Activated CD4-positive, alpha-beta T cell treated with anti-CD3 and anti-CD28 coated beads, Interleukin-2, amount 10 ng/mL, durations not matched to agents 7 days and 5 days (primary cell): ENCODE data around the gene INPP1. TPM values are rescaled to one million over a fixed set of nuclear protein-coding genes. Genes with fewer than 3 reads are reported as not detected.

Source experiments
- CTCF ChIA-PET: fragments of 350-600 bp; sonication (Branson Sonifier 250); formaldehyde crosslinking; loops from one replicate; lab custom pipeline; 2021; ENCODE audit warnings: antibody characterized with exemption; lab: Charles Lee
- POLR2A ChIA-PET: fragments of 350-600 bp; sonication (Branson Sonifier 250); formaldehyde crosslinking; loops from one replicate; lab custom pipeline; 2021; ENCODE audit warnings: antibody characterized with exemption; lab: Charles Lee
- DNase-seq: peaks from one replicate; pipeline ENCODE4 v3.0.0-alpha.2; 2020
- H3K27ac Mint-ChIP-seq: one replicate; pipeline ENCODE4 v1.8.0; 2021; ENCODE audit warnings: mild to moderate bottlenecking, moderate library complexity, mixed read lengths
- H3K27me3 Mint-ChIP-seq: one replicate; pipeline ENCODE4 v1.8.0; 2021; ENCODE audit warnings: mixed read lengths
- H3K36me3 Mint-ChIP-seq: one replicate; pipeline ENCODE4 v1.8.0; 2021; ENCODE audit warnings: low read depth, mixed read lengths
- H3K4me1 Mint-ChIP-seq: one replicate; pipeline ENCODE4 v1.8.0; 2021; ENCODE audit warnings: mixed read lengths
- H3K4me3 Mint-ChIP-seq: one replicate; pipeline ENCODE4 v1.8.0; 2021; ENCODE audit warnings: mild to moderate bottlenecking, moderate library complexity, mixed read lengths
- H3K9me3 Mint-ChIP-seq: one replicate; pipeline ENCODE4 v1.8.0; 2021; ENCODE audit warnings: mixed read lengths
- total RNA-seq, 2 experiments: library from RNA; stranded (reverse); gene quantifications; one replicate each; pipeline ENCODE4 v1.2.3, GENCODE V29; 2021

INPP1 gene
- total RNA-seq, 2 experiments from 2014 or later, result 6.7 to 6.9 TPM

DNA sequence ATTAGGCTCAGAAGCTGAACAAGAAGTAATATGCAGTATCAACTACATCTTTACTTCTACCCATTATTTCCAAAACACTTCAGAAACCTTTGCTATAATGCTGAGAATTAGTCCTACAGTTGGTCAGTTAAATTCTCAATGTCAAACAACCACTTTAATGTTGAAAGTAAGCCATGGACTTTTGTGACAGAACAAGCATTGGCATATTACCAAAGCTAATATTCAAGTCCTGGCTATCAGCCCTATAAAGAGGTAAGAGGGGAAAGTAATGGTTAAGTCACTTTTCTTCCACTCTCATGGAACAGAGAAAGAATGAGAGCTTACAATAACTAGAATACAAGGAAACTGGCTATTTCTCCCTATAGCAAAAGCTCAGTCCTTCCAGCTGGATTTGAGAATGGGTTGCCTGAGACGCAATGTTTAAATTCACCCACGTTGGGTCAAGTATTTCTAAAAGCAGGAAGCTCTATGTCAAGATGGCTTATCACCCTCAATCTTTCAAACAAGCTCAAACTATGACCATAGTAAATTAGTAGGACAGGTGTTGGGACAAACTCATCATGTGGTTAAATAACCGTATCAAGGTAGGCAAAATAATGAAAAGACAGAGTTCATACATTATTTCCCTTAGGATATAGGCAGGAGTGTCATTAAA is 33.3 kb downstream of the INPP1 start:
- Mint-ChIP-seq H3K27ac (no peak overlapping the region), H3K36me3 (no peaks in the 10 kb centered on the region), H3K4me1 (no peaks in the 10 kb centered on the region), H3K4me3 (no peak overlapping the region), H3K27me3 (no peaks in the 10 kb centered on the region), H3K9me3 (no peaks in the 10 kb centered on the region)
- POLR2A ChIA-PET, result no interaction called here
- CTCF ChIA-PET, result interaction anchor here (0.6 to 1.3 kb wide), 3 partner anchors 31 to 530 kb away, joined by 3 read pairs; no protein-coding TSS in a partner anchor
- DNase-seq, result no peak

- Mint-ChIP-seq H3K4me3 (no peak overlapping the region), H3K27me3 (no peaks in the 10 kb centered on the region), H3K9me3 (no peaks in the 10 kb centered on the region), H3K27ac (no peak overlapping the region), H3K36me3 (no peaks in the 10 kb centered on the region), H3K4me1 (no peaks in the 10 kb centered on the region)
- DNase-seq, result no peak
- ChIA-PET POLR2A (no interaction called here), CTCF (no interaction called here)
Measured at GRCh38 chr2:190378880-190379237, 35.5 kb downstream of the INPP1 start.

DNA sequence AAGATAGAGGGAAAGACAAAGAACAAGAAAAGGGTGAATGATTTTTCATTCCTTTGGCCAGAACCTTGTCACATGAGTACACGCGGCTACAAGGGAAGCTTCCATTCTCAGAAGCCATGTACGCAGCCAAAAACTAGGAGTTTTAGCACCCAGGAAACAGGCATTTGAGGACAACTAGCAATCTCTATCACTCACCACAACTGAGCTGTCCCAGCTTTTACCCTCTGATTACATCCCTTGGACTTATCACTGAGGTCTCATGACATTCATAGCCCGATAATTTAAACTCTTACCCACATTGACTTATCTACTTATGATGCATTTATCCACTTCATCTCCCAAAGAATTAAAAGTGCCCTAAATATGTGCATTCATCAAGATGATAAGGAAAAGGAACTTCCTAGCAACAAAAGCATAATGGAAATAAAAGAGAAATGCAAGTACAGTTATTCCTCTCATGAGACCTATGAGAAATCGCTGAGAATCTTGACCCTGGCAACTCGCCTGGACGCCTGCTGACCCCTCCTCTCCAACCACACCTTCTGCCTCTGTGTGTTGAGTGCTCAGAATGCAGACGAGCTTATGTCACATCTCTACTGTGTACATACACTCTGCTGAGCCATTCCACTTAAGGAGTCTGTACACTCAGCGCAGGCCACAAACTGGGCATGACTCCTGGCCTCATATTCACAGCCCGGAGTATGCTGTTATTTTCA is 36.0 kb downstream of the INPP1 start:
- no peaks in the 10 kb centered on the region for H3K27me3 Mint-ChIP-seq
- POLR2A ChIA-PET, result no interaction called here
- DNase-seq, result no peak

DNA sequence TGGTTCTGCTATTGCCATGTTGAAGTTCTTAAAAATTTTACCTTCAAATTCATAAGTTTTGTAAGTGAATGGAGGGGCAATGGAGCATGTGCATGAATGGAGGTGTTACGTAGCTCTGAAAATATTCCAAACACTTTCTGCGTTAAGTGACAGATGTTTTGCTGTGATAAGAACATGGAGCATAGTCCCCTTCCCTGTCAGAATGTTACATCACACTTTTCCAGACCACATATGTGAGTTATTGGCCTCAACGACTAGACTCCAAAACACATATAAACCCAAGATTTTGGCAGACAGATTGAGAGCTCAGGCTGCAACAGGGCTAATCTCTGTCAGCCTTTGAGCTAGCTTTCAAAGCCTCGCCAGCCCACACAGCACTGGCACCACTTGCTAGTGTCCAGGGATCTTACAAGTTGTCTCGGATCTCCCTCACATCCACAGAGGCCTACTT is 37.6 kb downstream of the INPP1 start:
- CTCF ChIA-PET, result no interaction called here
- Mint-ChIP-seq H3K27ac (no peak overlapping the region), H3K9me3 (no peaks in the 10 kb centered on the region)

More for the DNA sequence above, 36.0 kb downstream of the INPP1 start:
- Mint-ChIP-seq H3K9me3 (no peaks in the 10 kb centered on the region), H3K36me3 (no peaks in the 10 kb centered on the region), H3K4me1 (no peaks in the 10 kb centered on the region), H3K27ac (no peak overlapping the region), H3K4me3 (no peak overlapping the region)
- CTCF ChIA-PET, result no interaction called here

DNA sequence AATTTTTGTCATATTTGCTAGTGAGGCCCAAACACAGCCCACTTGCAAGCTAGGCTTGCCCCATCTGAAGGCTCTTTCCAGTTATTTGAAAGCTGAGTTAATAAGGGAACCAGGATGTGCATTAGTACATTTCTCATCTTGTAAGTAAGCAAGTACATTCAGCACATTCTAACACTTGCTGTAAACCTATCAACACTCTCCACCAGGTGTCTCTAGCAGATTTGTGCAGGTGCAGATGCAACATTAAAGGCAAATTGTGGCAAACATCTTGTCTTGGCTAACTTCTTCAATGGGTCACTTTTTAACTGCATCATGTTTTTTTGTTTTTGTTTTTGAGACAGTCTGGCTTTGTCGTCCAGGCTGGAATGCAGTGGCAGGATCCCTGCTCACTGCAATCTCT is 39.5 kb downstream of the INPP1 start:
- H3K9me3 Mint-ChIP-seq, result peaks cover 2% of the 10 kb centered on the region
- peak; percentile 61 for DNase-seq
- H3K27me3 Mint-ChIP-seq, result no peaks in the 10 kb centered on the region
- H3K4me3 Mint-ChIP-seq, result no peak overlapping the region
- H3K27ac Mint-ChIP-seq, result no peak overlapping the region
- no peaks in the 10 kb centered on the region for H3K4me1 Mint-ChIP-seq
- no peaks in the 10 kb centered on the region for H3K36me3 Mint-ChIP-seq
- ChIA-PET POLR2A (no interaction called here), CTCF (interaction anchor here (0.6 to 1.0 kb wide), 2 partner anchors 279 to 298 kb away, joined by 3 to 5 read pairs; no protein-coding TSS in a partner anchor)

More for the DNA sequence above, 37.6 kb downstream of the INPP1 start:
- H3K4me3 Mint-ChIP-seq, result no peak overlapping the region
- H3K36me3 Mint-ChIP-seq, result no peaks in the 10 kb centered on the region
- POLR2A ChIA-PET, result no interaction called here
- no peak for DNase-seq
- no peaks in the 10 kb centered on the region for H3K4me1 Mint-ChIP-seq
- no peaks in the 10 kb centered on the region for H3K27me3 Mint-ChIP-seq

GRCh38 chr2:190387422-190387821 is 44.0 kb downstream of the INPP1 start:
- CTCF ChIA-PET, result no interaction called here
- H3K27ac Mint-ChIP-seq, result no peak overlapping the region
- H3K36me3 Mint-ChIP-seq, result no peaks in the 10 kb centered on the region
- peaks cover 15% of the 10 kb centered on the region for H3K27me3 Mint-ChIP-seq
- POLR2A ChIA-PET, result no interaction called here
- peaks cover 4% of the 10 kb centered on the region for H3K9me3 Mint-ChIP-seq
- DNase-seq, result no peak
- H3K4me3 Mint-ChIP-seq, result no peak overlapping the region
- no peaks in the 10 kb centered on the region for H3K4me1 Mint-ChIP-seq

GRCh38 chr2:190396271-190396670 is 52.9 kb downstream of the INPP1 start:
- CTCF ChIA-PET, result interaction anchor here (1.1 to 1.4 kb wide), 2 partner anchors 35 to 307 kb away, joined by 3 read pairs; no protein-coding TSS in a partner anchor

GRCh38 chr2:190402986-190403603 is 59.7 kb downstream of the INPP1 start:
- no peaks in the 10 kb centered on the region for H3K36me3 Mint-ChIP-seq
- no peaks in the 10 kb centered on the region for H3K4me1 Mint-ChIP-seq
- H3K27ac Mint-ChIP-seq, result no peak overlapping the region
- no peak for DNase-seq
- ChIA-PET CTCF (interaction anchor here (0.9 kb wide), 1 partner anchor 277 kb away, joined by 3 read pairs; no protein-coding TSS in a partner anchor), POLR2A (no interaction called here)
- H3K4me3 Mint-ChIP-seq, result no peak overlapping the region
- no peaks in the 10 kb centered on the region for H3K27me3 Mint-ChIP-seq
- H3K9me3 Mint-ChIP-seq, result no peaks in the 10 kb centered on the region

More at GRCh38 chr2:190396271-190396670, 52.9 kb downstream of the INPP1 start:
- H3K27me3 Mint-ChIP-seq, result peaks cover 16% of the 10 kb centered on the region
- no peak overlapping the region for H3K4me3 Mint-ChIP-seq
- H3K9me3 Mint-ChIP-seq, result no peaks in the 10 kb centered on the region
- H3K27ac Mint-ChIP-seq, result no peak overlapping the region
- H3K4me1 Mint-ChIP-seq, result no peaks in the 10 kb centered on the region
- no peak for DNase-seq
- POLR2A ChIA-PET, result no interaction called here
- H3K36me3 Mint-ChIP-seq, result no peaks in the 10 kb centered on the region

DNA sequence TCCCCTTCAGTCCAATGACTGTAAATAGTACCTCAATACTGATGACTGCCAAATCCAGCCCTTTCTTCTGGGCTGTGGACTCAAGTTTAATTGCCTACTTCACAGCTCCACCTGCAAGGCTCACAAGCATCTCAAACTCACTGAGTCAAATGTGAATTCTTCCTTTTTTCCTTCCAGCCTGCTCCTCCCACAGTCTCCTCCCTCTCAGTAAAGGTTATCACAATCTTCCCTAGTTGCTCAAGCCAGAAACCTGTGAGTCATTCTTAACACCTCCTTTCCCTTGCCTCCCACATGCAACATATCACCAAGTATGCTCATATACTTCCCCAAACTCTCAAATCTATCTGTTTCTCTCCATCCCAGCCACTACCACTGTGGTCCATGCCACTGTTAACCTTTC is 61.1 kb downstream of the INPP1 start:
- ChIA-PET CTCF (no interaction called here), POLR2A (no interaction called here)
- no peak overlapping the region for H3K27ac Mint-ChIP-seq
- no peaks in the 10 kb centered on the region for H3K9me3 Mint-ChIP-seq
- H3K4me3 Mint-ChIP-seq, result no peak overlapping the region
- DNase-seq, result no peak
- H3K4me1 Mint-ChIP-seq, result peaks cover 5% of the 10 kb centered on the region
- no peaks in the 10 kb centered on the region for H3K36me3 Mint-ChIP-seq
- no peaks in the 10 kb centered on the region for H3K27me3 Mint-ChIP-seq

DNA sequence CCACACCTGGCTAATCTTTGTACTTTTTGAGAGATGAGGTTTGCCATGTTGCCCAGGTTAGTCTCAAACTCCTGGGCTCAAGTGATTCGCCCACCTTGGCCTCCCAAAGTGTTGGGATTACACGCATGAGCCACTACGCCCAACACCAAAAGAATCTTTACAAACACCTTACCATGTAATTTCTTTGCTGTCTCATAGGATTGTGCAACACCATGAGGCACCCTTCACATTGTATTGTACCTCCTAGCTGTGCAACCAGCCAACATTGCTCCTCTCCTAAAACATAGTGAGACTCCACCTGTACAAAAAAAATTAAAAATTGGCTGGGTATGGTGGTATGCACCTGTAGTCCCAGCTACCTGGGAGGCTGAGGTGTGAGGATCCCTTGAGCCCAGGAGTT is 61.7 kb downstream of the INPP1 start:
- no peaks in the 10 kb centered on the region for H3K27me3 Mint-ChIP-seq
- H3K4me1 Mint-ChIP-seq, result peaks cover 11% of the 10 kb centered on the region
- DNase-seq, result no peak
- CTCF ChIA-PET, result no interaction called here
- POLR2A ChIA-PET, result no interaction called here
- H3K36me3 Mint-ChIP-seq, result peaks cover under 1% of the 10 kb centered on the region
- H3K9me3 Mint-ChIP-seq, result no peaks in the 10 kb centered on the region
- H3K27ac Mint-ChIP-seq, result no peak overlapping the region
- H3K4me3 Mint-ChIP-seq, result no peak overlapping the region

DNA sequence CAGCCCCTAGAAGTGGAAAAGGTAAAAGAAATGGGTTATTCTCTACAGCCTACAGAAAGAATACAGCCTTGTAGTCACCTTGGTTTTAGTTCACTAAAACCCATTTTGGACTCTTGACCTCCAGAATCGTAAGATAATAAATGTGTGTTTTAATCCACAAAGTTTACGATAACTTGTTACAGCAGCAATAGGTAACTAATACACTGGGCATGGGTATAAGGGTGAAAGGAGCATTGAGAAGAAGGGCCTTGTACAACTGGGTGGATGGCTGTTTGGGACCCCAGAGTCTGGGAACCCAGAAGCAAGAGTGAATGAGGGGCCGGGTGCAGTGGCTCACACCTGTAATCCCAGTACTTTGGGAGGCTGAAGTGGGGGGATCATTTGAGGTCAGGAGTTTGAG is 62.6 kb downstream of the INPP1 start:
- CTCF ChIA-PET, result interaction anchor here (1.3 kb wide), 1 partner anchor 75 kb away, joined by 3 read pairs; no protein-coding TSS in a partner anchor
- POLR2A ChIA-PET, result no interaction called here
- H3K27me3 Mint-ChIP-seq, result no peaks in the 10 kb centered on the region

GRCh38 chr2:190406805-190407204 is 63.4 kb downstream of the INPP1 start:
- no peaks in the 10 kb centered on the region for H3K27me3 Mint-ChIP-seq
- no peaks in the 10 kb centered on the region for H3K9me3 Mint-ChIP-seq
- ChIA-PET CTCF (interaction anchor here (1.2 to 1.3 kb wide), 2 partner anchors 63 to 76 kb away, joined by 3 read pairs; no protein-coding TSS in a partner anchor), POLR2A (no interaction called here)
- peaks cover 25% of the 10 kb centered on the region for H3K4me1 Mint-ChIP-seq
- H3K36me3 Mint-ChIP-seq, result peaks cover 11% of the 10 kb centered on the region
- H3K27ac Mint-ChIP-seq, result no peak overlapping the region
- no peak for DNase-seq
- no peak overlapping the region for H3K4me3 Mint-ChIP-seq

More for the DNA sequence above, 62.6 kb downstream of the INPP1 start:
- peaks cover 19% of the 10 kb centered on the region for H3K4me1 Mint-ChIP-seq
- H3K36me3 Mint-ChIP-seq, result peaks cover 5% of the 10 kb centered on the region
- H3K4me3 Mint-ChIP-seq, result no peak overlapping the region
- H3K9me3 Mint-ChIP-seq, result no peaks in the 10 kb centered on the region
- DNase-seq, result no peak
- no peak overlapping the region for H3K27ac Mint-ChIP-seq

GRCh38 chr2:190407246-190407661 is 63.9 kb downstream of the INPP1 start:
- H3K9me3 Mint-ChIP-seq, result no peaks in the 10 kb centered on the region
- no peak overlapping the region for H3K27ac Mint-ChIP-seq
- peak overlapping the region; percentile 75 for H3K4me3 Mint-ChIP-seq
- CTCF ChIA-PET, result interaction anchor here (1.2 to 1.3 kb wide), 2 partner anchors 63 to 76 kb away, joined by 3 read pairs; no protein-coding TSS in a partner anchor
- peak; percentile 71 for DNase-seq
- peaks cover 13% of the 10 kb centered on the region for H3K36me3 Mint-ChIP-seq
- no peaks in the 10 kb centered on the region for H3K27me3 Mint-ChIP-seq
- peaks cover 29% of the 10 kb centered on the region for H3K4me1 Mint-ChIP-seq
- POLR2A ChIA-PET, result no interaction called here
